ENCODE measurements around the gene SPSB3.

- TF ChIP-seq NONO (IDR thresholded peaks at IDR 0.05) (no peak), NONO (CRISPR knock-in tag; conservative IDR thresholded peaks at IDR 0.05) (0 out of 2 replicates have a peak, but pooled peaks have one; percentile 1), POLR2AphosphoS5 (IDR thresholded peaks at IDR 0.05; ENCODE audit: low read depth, low read length) (no peak)
Measured at GRCh38 chr16:1775846-1776671, 6.3 kb downstream of the SPSB3 start.

All from HepG2 (cell line).